Thoracic aorta (tissue), 2 donors: ENCODE data around the gene AGMO. TPM values are rescaled to one million over a fixed set of nuclear protein-coding genes. Genes with fewer than 3 reads are reported as not detected.
"Not testable (repeated sequence)": the region's sequence is repeated elsewhere in the genome, so short reads cannot be mapped to it uniquely, and the experiment has no call there.

ENCODE experiments used
- ATAC-seq: fragments of 150-250 bp; one replicate; pipeline ENCODE4 v1.8.0; 2017; ENCODE audit warnings: low read depth; ENCODE audit not compliant: insufficient number of reproducible peaks, low FRiP score
- DNase-seq: peaks from one replicate; pipeline ENCODE4 v3.0.0-alpha.2; 2020; ENCODE audit warnings: low spot score
- H3K27ac ChIP-seq, 2 donors: fragments of 200-600 bp; sonication (generic); 1 replicate in 1 of 2; 2 replicates in 1 of 2; pipeline ENCODE4 v1.5.1; 2016; ENCODE audit warnings: mild to moderate bottlenecking in 2 of 2, moderate library complexity in 2 of 2
- H3K27me3 ChIP-seq: fragments of 200-600 bp; sonication (generic); replicated peaks from 2 replicates; pipeline ENCODE4 v1.6.0; 2016; ENCODE audit warnings: mild to moderate bottlenecking; ENCODE audit not compliant: insufficient read depth
- H3K36me3 ChIP-seq: fragments of 200-600 bp; sonication (generic); one replicate; pipeline ENCODE4 v1.5.1; 2016
- H3K4me1 ChIP-seq, 2 donors: fragments of 200-600 bp; sonication (generic); 1 replicate in 1 of 2; 2 replicates in 1 of 2; pipeline versions ENCODE4 v1.5.1 to v1.6.0; 2016; ENCODE audit warnings: low read depth in 2 of 2, mild to moderate bottlenecking in 1 of 2; ENCODE audit not compliant: control insufficient read depth in 1 of 2
- H3K4me3 ChIP-seq: fragments of 200-600 bp; sonication (generic); 2 replicates; pipeline ENCODE4 v1.5.1; 2016; ENCODE audit warnings: mild to moderate bottlenecking
- H3K9me3 ChIP-seq: fragments of 200-600 bp; sonication (generic); 2 replicates; pipeline ENCODE4 v1.5.1; 2016
- CTCF ChIP-seq: fragments of 200-600 bp; sonication (generic); IDR thresholded peaks from one replicate; pipeline ENCODE4 v1.5.1; 2019; ENCODE audit warnings: antibody characterized with exemption
- total RNA-seq, 2 donors: library from RNA; depleted of rRNA; stranded (reverse); fragments of >200 nt; gene quantifications; one replicate each; pipeline versions ENCODE4 v1.1.0 to v1.2.3, GENCODE V29; 2016

Gene AGMO
- total RNA-seq, 2 donors from 2014 or later: 0.85 to 3.0 TPM

- Histone ChIP-seq H3K27ac (no peak overlapping the region), H3K36me3 (no peaks in the 10 kb centered on the region), H3K27me3 (no peaks in the 10 kb centered on the region), H3K9me3 (no peaks in the 10 kb centered on the region), H3K4me3 (no peak overlapping the region), H3K4me1 (no peaks in the 10 kb centered on the region)
- no peak for TF ChIP-seq CTCF
- DNase-seq (no peak), ATAC-seq (no peak)
Measured at GRCh38 chr7:15306296-15306695, 255.5 kb downstream of the AGMO start.

- DNase-seq (no peak), ATAC-seq (no peak)
- Histone ChIP-seq H3K9me3 (no peaks in the 10 kb centered on the region), H3K36me3 (no peaks in the 10 kb centered on the region), H3K27me3 (no peaks in the 10 kb centered on the region), H3K4me3 (no peak overlapping the region), H3K4me1 (no peaks in the 10 kb centered on the region), H3K27ac (no peak overlapping the region)
- TF ChIP-seq CTCF: peak; percentile 65
Measured at GRCh38 chr7:15305002-15305600, 256.7 kb downstream of the AGMO start.

- no peaks in the 10 kb centered on the region for H3K9me3 ChIP-seq
- no peak for DNase-seq
- ATAC-seq: no peak
- H3K4me1 ChIP-seq: no peaks in the 10 kb centered on the region
- no peak overlapping the region for H3K4me3 ChIP-seq
- H3K27me3 ChIP-seq: no peaks in the 10 kb centered on the region
- H3K36me3 ChIP-seq: no peaks in the 10 kb centered on the region
- no peak overlapping the region for H3K27ac ChIP-seq
- TF ChIP-seq CTCF: no peak
Measured at GRCh38 chr7:15303357-15303756, 258.5 kb downstream of the AGMO start.

GRCh38 chr7:15300986-15301385, 260.8 kb downstream of the AGMO start:
- not testable (repeated sequence) for DNase-seq

GRCh38 chr7:15292138-15292537, 269.7 kb downstream of the AGMO start:
- H3K4me1 ChIP-seq: no peaks in the 10 kb centered on the region
- no peaks in the 10 kb centered on the region for H3K27me3 ChIP-seq
- H3K27ac ChIP-seq: no peak overlapping the region
- no peak overlapping the region for H3K4me3 ChIP-seq
- H3K36me3 ChIP-seq: no peaks in the 10 kb centered on the region
- no peak for TF ChIP-seq CTCF
- no peak for DNase-seq
- no peak for ATAC-seq
- no peaks in the 10 kb centered on the region for H3K9me3 ChIP-seq

More at GRCh38 chr7:15300986-15301385, 260.8 kb downstream of the AGMO start:
- H3K9me3 ChIP-seq, H3K27me3 ChIP-seq, H3K27ac ChIP-seq, ATAC-seq, H3K4me1 ChIP-seq, H3K4me3 ChIP-seq, H3K36me3 ChIP-seq: not testable (repeated sequence)

- Histone ChIP-seq H3K9me3 (no peaks in the 10 kb centered on the region), H3K27ac (no peak overlapping the region), H3K4me1 (no peaks in the 10 kb centered on the region), H3K4me3 (no peak overlapping the region), H3K36me3 (no peaks in the 10 kb centered on the region), H3K27me3 (no peaks in the 10 kb centered on the region)
- DNase-seq: no peak
- no peak for ATAC-seq
- TF ChIP-seq CTCF: no peak
Measured at GRCh38 chr7:15291699-15292098, 270.1 kb downstream of the AGMO start.
